Activated CD4-positive, alpha-beta T cell treated with anti-CD3 and anti-CD28 coated beads, Interleukin-2, amount 50 U/mL, for 1 hour (primary cell): ENCODE data around the gene DOCK2.
"Not testable (repeated sequence)": the region's sequence is repeated elsewhere in the genome, so short reads cannot be mapped to it uniquely, and the experiment has no call there.

Experiments used
- DNase-seq: peaks from one replicate; pipeline ENCODE4 v3.0.0-alpha.2; 2020

DOCK2 gene

GRCh38 chr5:169913479-169913878, 276.4 kb downstream of the DOCK2 start:
- DNase-seq: no peak

- no peak for DNase-seq
Measured at GRCh38 chr5:169914766-169915165, 277.7 kb downstream of the DOCK2 start.

GRCh38 chr5:169917500-169917899, 280.4 kb downstream of the DOCK2 start:
- no peak for DNase-seq

- DNase-seq: no peak
Measured at GRCh38 chr5:169918228-169918627, 281.2 kb downstream of the DOCK2 start.

GRCh38 chr5:169920474-169920873, 283.4 kb downstream of the DOCK2 start:
- no peak for DNase-seq

GRCh38 chr5:169921384-169921783, 284.3 kb downstream of the DOCK2 start:
- no peak for DNase-seq

GRCh38 chr5:169921949-169922348, 284.9 kb downstream of the DOCK2 start:
- no peak for DNase-seq

- DNase-seq: no peak
Measured at GRCh38 chr5:169922474-169922873, 285.4 kb downstream of the DOCK2 start.

- no peak for DNase-seq
Measured at GRCh38 chr5:169923988-169924387, 286.9 kb downstream of the DOCK2 start.

GRCh38 chr5:169933127-169933526, 296.1 kb downstream of the DOCK2 start:
- DNase-seq: no peak

- no peak for DNase-seq
Measured at GRCh38 chr5:169933616-169934015, 296.5 kb downstream of the DOCK2 start.

GRCh38 chr5:169934990-169935389, 297.9 kb downstream of the DOCK2 start:
- DNase-seq: no peak

GRCh38 chr5:169935762-169936161, 298.7 kb downstream of the DOCK2 start:
- DNase-seq: no peak

- DNase-seq: no peak
Measured at GRCh38 chr5:169938439-169938838, 301.4 kb downstream of the DOCK2 start.

GRCh38 chr5:169939731-169940130, 302.7 kb downstream of the DOCK2 start:
- no peak for DNase-seq

GRCh38 chr5:169941542-169941941, 304.5 kb downstream of the DOCK2 start:
- no peak for DNase-seq

GRCh38 chr5:169942181-169942580, 305.1 kb downstream of the DOCK2 start:
- no peak for DNase-seq

- DNase-seq: no peak
Measured at GRCh38 chr5:169943026-169943425, 306.0 kb downstream of the DOCK2 start.

- DNase-seq: no peak
Measured at GRCh38 chr5:169944115-169944514, 307.0 kb downstream of the DOCK2 start.

GRCh38 chr5:169944922-169945680, 308.0 kb downstream of the DOCK2 start:
- no peak for DNase-seq

GRCh38 chr5:169945831-169946261, 308.8 kb downstream of the DOCK2 start:
- DNase-seq: no peak

GRCh38 chr5:169946743-169947295, 309.7 kb downstream of the DOCK2 start:
- DNase-seq: no peak

GRCh38 chr5:169950333-169950732, 313.3 kb downstream of the DOCK2 start:
- no peak for DNase-seq

- DNase-seq: not testable (repeated sequence)
Measured at GRCh38 chr5:169953196-169953595, 316.1 kb downstream of the DOCK2 start.

- no peak for DNase-seq
Measured at GRCh38 chr5:169954786-169955185, 317.7 kb downstream of the DOCK2 start.
